ENCODE results near the gene PFDN1. TPM values are rescaled to one million over a fixed set of nuclear protein-coding genes. Genes with fewer than 3 reads are reported as not detected.

PFDN1 gene
- total RNA-seq, 1 experiment from 2014 or later, result 71.9 TPM

- CTCF ChIA-PET, result interaction anchor here (0.6 to 1.8 kb wide), 3 partner anchors 18 to 27 kb away, joined by 3 to 6 read pairs (median 3); partner anchors contain the start of gene HBEGF
Measured at GRCh38 chr5:140328036-140328764, 25.3 kb upstream of the PFDN1 start.

GRCh38 chr5:140327589-140327988, 24.7 kb upstream of the PFDN1 start:
- H3K36me3 Mint-ChIP-seq (ENCODE audit: insufficient read depth, unreplicated experiment), result peaks cover 4% of the 10 kb centered on the region
- intact Hi-C loops (cut with micrococcal nuclease; ENCODE audit: unreplicated experiment), result no loop called here
- H3K4me3 Mint-ChIP-seq (ENCODE audit: low read depth, unreplicated experiment), result no peak overlapping the region
- no peak for DNase-seq
- BruUV-seq (replicated peaks), result no TSS peak
- peaks cover 18% of the 10 kb centered on the region for H3K4me1 Mint-ChIP-seq (ENCODE audit: low read depth, unreplicated experiment)
- no peak for TF ChIP-seq CTCF (IDR thresholded peaks at IDR 0.05; ENCODE audit: unreplicated experiment)
- CTCF ChIA-PET, result interaction anchor here (0.5 to 1.8 kb wide), 4 partner anchors 19 to 83 kb away, joined by 3 to 6 read pairs (median 4); partner anchors contain the start of gene HBEGF
- no peaks in the 10 kb centered on the region for H3K27me3 Mint-ChIP-seq (ENCODE audit: unreplicated experiment)
- no peak overlapping the region for H3K27ac Mint-ChIP-seq (ENCODE audit: unreplicated experiment)
- H3K9me3 Mint-ChIP-seq (ENCODE audit: low read depth, unreplicated experiment), result no peaks in the 10 kb centered on the region

More at GRCh38 chr5:140328036-140328764, 25.3 kb upstream of the PFDN1 start:
- intact Hi-C loops (cut with micrococcal nuclease; ENCODE audit: unreplicated experiment), result no loop called here
- no TSS peak for BruUV-seq (replicated peaks)
- TF ChIP-seq CTCF (IDR thresholded peaks at IDR 0.05; ENCODE audit: unreplicated experiment), result no peak
- H3K36me3 Mint-ChIP-seq (ENCODE audit: insufficient read depth, unreplicated experiment), result no peaks in the 10 kb centered on the region
- peaks cover 16% of the 10 kb centered on the region for H3K4me1 Mint-ChIP-seq (ENCODE audit: low read depth, unreplicated experiment)
- no peak overlapping the region for H3K27ac Mint-ChIP-seq (ENCODE audit: unreplicated experiment)
- no peaks in the 10 kb centered on the region for H3K9me3 Mint-ChIP-seq (ENCODE audit: low read depth, unreplicated experiment)
- no peaks in the 10 kb centered on the region for H3K27me3 Mint-ChIP-seq (ENCODE audit: unreplicated experiment)
- H3K4me3 Mint-ChIP-seq (ENCODE audit: low read depth, unreplicated experiment), result no peak overlapping the region
- DNase-seq, result no peak

GRCh38 chr5:140325486-140325885, 22.6 kb upstream of the PFDN1 start:
- Mint-ChIP-seq H3K4me1 (ENCODE audit: low read depth, unreplicated experiment) (peaks cover 30% of the 10 kb centered on the region), H3K36me3 (ENCODE audit: insufficient read depth, unreplicated experiment) (peaks cover 7% of the 10 kb centered on the region), H3K9me3 (ENCODE audit: low read depth, unreplicated experiment) (no peaks in the 10 kb centered on the region), H3K27me3 (ENCODE audit: unreplicated experiment) (no peaks in the 10 kb centered on the region), H3K27ac (ENCODE audit: unreplicated experiment) (no peak overlapping the region), H3K4me3 (ENCODE audit: low read depth, unreplicated experiment) (no peak overlapping the region)
- intact Hi-C loops (cut with micrococcal nuclease; ENCODE audit: unreplicated experiment), result no loop called here
- CTCF ChIA-PET, result no interaction called here
- no peak for DNase-seq
- no peak for TF ChIP-seq CTCF (IDR thresholded peaks at IDR 0.05; ENCODE audit: unreplicated experiment)
- BruUV-seq (replicated peaks), result no TSS peak

GRCh38 chr5:140324617-140325241, 21.8 kb upstream of the PFDN1 start:
- CTCF ChIA-PET, result no interaction called here
- H3K4me1 Mint-ChIP-seq (ENCODE audit: low read depth, unreplicated experiment), result peaks cover 30% of the 10 kb centered on the region

More at GRCh38 chr5:140324617-140325241, 21.8 kb upstream of the PFDN1 start:
- H3K36me3 Mint-ChIP-seq (ENCODE audit: insufficient read depth, unreplicated experiment), result peaks cover 7% of the 10 kb centered on the region
- H3K9me3 Mint-ChIP-seq (ENCODE audit: low read depth, unreplicated experiment), result no peaks in the 10 kb centered on the region
- intact Hi-C loops (cut with micrococcal nuclease; ENCODE audit: unreplicated experiment), result no loop called here
- no peaks in the 10 kb centered on the region for H3K27me3 Mint-ChIP-seq (ENCODE audit: unreplicated experiment)
- BruUV-seq (replicated peaks), result no TSS peak
- no peak for DNase-seq
- no peak overlapping the region for H3K4me3 Mint-ChIP-seq (ENCODE audit: low read depth, unreplicated experiment)
- H3K27ac Mint-ChIP-seq (ENCODE audit: unreplicated experiment), result no peak overlapping the region
- no peak for TF ChIP-seq CTCF (IDR thresholded peaks at IDR 0.05; ENCODE audit: unreplicated experiment)

Measured in Calu3 (cell line).